Thoracic aorta (tissue), 2 donors: ENCODE data around the gene NME7. TPM values are rescaled to one million over a fixed set of nuclear protein-coding genes. Genes with fewer than 3 reads are reported as not detected.
A peak's percentile ranks its signal among the peaks of the same experiment; 100 is the strongest.

Experiments used
- ATAC-seq: fragments of 150-250 bp; one replicate; pipeline ENCODE4 v1.8.0; 2017; ENCODE audit warnings: low read depth; ENCODE audit not compliant: insufficient number of reproducible peaks, low FRiP score
- DNase-seq: peaks from one replicate; pipeline ENCODE4 v3.0.0-alpha.2; 2020; ENCODE audit warnings: low spot score
- H3K27ac ChIP-seq, 2 donors: fragments of 200-600 bp; sonication (generic); 1 replicate in 1 of 2; 2 replicates in 1 of 2; pipeline ENCODE4 v1.5.1; 2016; ENCODE audit warnings: mild to moderate bottlenecking in 2 of 2, moderate library complexity in 2 of 2
- H3K27me3 ChIP-seq: fragments of 200-600 bp; sonication (generic); replicated peaks from 2 replicates; pipeline ENCODE4 v1.6.0; 2016; ENCODE audit warnings: mild to moderate bottlenecking; ENCODE audit not compliant: insufficient read depth
- H3K36me3 ChIP-seq: fragments of 200-600 bp; sonication (generic); one replicate; pipeline ENCODE4 v1.5.1; 2016
- H3K4me1 ChIP-seq, 2 donors: fragments of 200-600 bp; sonication (generic); 1 replicate in 1 of 2; 2 replicates in 1 of 2; pipeline versions ENCODE4 v1.5.1 to v1.6.0; 2016; ENCODE audit warnings: low read depth in 2 of 2, mild to moderate bottlenecking in 1 of 2; ENCODE audit not compliant: control insufficient read depth in 1 of 2
- H3K4me3 ChIP-seq: fragments of 200-600 bp; sonication (generic); 2 replicates; pipeline ENCODE4 v1.5.1; 2016; ENCODE audit warnings: mild to moderate bottlenecking
- H3K9me3 ChIP-seq: fragments of 200-600 bp; sonication (generic); 2 replicates; pipeline ENCODE4 v1.5.1; 2016
- total RNA-seq, 2 donors: library from RNA; depleted of rRNA; stranded (reverse); fragments of >200 nt; gene quantifications; one replicate each; pipeline versions ENCODE4 v1.1.0 to v1.2.3, GENCODE V29; 2016
- TF ChIP-seq, protein P1 (sequence below): fragments of 200-600 bp; sonication (generic); IDR thresholded peaks from one replicate; pipeline ENCODE4 v1.5.1; 2019; ENCODE audit warnings: antibody characterized with exemption

NME7 gene
- total RNA-seq, 2 donors from 2014 or later = 18.3 to 20.4 TPM

DNA sequence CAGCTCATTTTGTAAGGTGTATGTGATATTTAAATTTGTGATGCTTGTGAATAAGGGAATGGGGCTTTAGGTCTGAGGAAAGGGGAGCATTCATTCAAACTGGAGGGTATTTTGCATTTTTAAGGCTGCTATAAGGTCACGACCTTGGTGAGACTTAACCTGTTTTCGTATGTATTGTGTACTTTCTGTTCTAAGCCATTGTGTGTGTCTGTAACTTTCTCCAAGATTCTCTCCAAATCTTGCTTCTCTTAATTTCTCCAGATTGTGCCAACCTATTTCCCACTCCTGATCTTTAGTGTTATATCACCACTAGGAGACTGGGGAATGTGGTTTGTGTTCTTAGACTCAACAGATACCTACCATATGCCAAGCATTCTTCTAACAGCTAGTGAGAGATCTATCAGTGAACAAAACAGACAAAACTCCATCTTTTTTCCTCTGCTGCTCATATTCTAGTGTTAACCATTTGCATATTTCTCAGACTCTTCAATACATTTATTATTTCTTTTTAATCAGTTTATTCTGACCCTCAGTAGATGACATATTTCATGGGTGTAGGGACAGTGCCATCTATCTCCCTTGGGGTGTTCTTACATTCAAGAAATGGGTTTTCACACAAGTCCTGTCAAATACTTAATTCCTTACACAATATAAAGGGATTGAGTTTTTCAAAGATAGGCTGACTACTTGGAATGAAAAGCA is 233.6 kb downstream of the NME7 start:
- H3K27me3 ChIP-seq = no peaks in the 10 kb centered on the region
- no peak overlapping the region for H3K4me3 ChIP-seq
- DNase-seq (no peak), ATAC-seq (no peak)
- TF ChIP-seq, protein P1, sequence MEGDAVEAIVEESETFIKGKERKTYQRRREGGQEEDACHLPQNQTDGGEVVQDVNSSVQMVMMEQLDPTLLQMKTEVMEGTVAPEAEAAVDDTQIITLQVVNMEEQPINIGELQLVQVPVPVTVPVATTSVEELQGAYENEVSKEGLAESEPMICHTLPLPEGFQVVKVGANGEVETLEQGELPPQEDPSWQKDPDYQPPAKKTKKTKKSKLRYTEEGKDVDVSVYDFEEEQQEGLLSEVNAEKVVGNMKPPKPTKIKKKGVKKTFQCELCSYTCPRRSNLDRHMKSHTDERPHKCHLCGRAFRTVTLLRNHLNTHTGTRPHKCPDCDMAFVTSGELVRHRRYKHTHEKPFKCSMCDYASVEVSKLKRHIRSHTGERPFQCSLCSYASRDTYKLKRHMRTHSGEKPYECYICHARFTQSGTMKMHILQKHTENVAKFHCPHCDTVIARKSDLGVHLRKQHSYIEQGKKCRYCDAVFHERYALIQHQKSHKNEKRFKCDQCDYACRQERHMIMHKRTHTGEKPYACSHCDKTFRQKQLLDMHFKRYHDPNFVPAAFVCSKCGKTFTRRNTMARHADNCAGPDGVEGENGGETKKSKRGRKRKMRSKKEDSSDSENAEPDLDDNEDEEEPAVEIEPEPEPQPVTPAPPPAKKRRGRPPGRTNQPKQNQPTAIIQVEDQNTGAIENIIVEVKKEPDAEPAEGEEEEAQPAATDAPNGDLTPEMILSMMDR = no peak
- H3K4me1 ChIP-seq = peaks cover 6 to 12% of the 10 kb centered on the region in 2 donors
- H3K9me3 ChIP-seq = no peaks in the 10 kb centered on the region
- no peak overlapping the region for H3K27ac ChIP-seq
- no peaks in the 10 kb centered on the region for H3K36me3 ChIP-seq

DNA sequence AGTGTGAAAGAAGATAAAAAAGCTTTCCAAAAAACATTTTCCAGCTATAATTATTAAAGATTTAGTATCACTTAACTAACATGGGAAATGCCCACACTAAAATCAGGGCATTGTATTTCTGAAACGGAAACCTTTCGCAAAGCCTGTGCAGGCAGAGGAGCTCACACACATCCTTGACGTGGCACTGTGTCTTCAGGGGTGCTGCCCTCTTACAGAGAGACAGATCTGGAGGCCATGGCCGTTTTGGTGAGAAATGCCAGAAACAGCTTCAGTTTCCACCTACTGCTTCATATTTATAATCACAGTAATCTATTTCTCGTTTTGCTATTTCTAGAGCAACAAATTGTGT is 234.4 kb downstream of the NME7 start:
- TF ChIP-seq, protein P1 = no peak
- H3K9me3 ChIP-seq = no peaks in the 10 kb centered on the region
- DNase-seq (no peak), ATAC-seq (no peak)
- no peak overlapping the region for H3K4me3 ChIP-seq
- H3K36me3 ChIP-seq = no peaks in the 10 kb centered on the region
- no peaks in the 10 kb centered on the region for H3K27me3 ChIP-seq
- H3K27ac ChIP-seq = no peak overlapping the region
- H3K4me1 ChIP-seq = peaks cover 6 to 14% of the 10 kb centered on the region in 2 donors

DNA sequence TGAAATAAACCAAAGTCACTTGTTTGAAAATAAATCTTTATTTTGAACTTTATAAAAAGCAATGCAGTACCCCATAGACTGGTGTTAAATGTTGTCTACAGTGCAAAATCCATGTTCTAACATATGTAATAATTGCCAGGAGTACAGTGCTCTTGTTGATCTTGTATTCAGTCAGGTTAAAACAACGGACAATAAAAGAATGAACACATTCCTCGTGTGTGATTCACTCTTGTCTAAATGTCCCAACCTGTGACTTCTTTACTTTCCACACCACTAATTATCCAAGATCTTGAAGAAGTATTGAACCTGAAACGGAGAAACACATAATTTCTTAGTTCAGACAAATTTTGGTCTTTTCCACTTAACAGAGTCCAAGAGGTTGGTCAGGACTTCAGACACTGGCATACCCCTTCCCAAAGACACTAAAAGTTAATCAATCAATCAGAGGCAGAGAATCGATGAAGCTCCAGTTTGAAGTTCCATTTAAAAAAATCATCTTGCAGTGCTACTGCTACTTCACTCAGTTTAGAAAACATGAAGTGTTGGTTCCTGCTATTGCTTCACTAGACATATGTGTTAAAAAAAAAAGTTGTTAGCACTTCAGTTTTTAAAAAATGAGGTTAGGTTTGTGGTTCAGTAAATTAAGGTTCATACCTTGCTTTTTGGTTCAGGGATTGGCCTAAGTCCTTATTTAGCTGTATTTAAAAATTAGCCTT is 234.9 kb downstream of the NME7 start:
- DNase-seq (no peak), ATAC-seq (no peak)
- H3K9me3 ChIP-seq = no peaks in the 10 kb centered on the region
- no peaks in the 10 kb centered on the region for H3K27me3 ChIP-seq
- H3K4me1 ChIP-seq = peaks cover 6 to 14% of the 10 kb centered on the region in 2 donors
- H3K27ac ChIP-seq = no peak overlapping the region
- H3K36me3 ChIP-seq = no peaks in the 10 kb centered on the region
- TF ChIP-seq, protein P1 = no peak
- H3K4me3 ChIP-seq = no peak overlapping the region

DNA sequence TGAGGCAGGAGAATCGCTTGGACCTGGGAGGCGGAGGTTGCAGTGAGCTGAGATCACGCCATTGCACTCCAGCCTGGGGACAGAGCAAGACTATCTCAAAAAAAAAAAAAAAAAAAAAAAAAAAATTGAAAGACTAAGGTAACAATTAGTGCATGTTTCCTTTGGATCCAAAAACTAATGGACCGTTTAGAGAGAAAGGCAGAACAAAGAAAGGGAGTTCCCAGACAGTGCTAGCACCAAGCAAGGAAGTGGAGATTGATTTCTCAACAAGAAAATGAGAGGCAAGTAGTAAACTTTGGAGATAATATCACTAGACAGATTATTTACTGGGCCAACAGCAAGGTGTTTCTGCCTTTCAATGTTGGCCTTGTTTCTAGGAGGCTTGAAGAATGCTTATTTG is 236.9 kb downstream of the NME7 start:
- H3K27me3 ChIP-seq = no peaks in the 10 kb centered on the region
- ATAC-seq = no peak
- DNase-seq = no peak
- no peaks in the 10 kb centered on the region for H3K9me3 ChIP-seq
- no peak overlapping the region for H3K27ac ChIP-seq
- H3K4me1 ChIP-seq = peaks cover 6 to 14% of the 10 kb centered on the region in 2 donors
- TF ChIP-seq, protein P1 = no peak
- peaks cover 3% of the 10 kb centered on the region for H3K36me3 ChIP-seq
- H3K4me3 ChIP-seq = no peak overlapping the region

DNA sequence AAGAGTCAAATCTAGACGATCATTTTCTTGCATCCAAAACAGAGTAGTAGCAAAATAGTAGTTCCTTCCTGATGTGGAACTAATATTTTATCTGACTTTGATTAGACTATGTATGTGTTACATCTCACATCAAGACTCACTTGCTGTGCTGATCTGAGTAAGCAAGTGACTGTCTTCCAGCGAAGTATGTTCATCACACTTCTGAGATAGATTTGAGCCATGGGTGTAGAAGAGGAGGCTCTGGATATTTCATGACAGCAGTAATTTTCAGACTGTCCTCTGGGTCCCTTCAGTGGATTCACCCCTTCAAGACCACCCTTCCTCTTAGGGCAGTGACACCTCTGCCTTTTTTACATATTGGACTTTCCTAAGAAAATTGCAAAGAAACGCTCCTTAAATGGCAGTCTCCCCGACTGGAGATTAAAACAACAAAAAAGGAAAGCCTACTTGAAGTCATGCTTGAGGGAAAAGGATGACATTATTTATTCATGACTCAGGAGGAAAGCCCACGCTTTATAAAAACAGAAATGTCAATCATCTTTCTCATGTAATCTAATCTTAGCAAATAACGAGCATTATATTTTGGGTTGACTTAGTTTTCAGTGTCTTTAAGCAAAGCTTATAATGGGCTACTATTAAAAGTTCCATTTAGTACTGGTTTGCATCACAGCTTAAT is 238.3 kb downstream of the NME7 start:
- no peak for DNase-seq
- peaks cover 6% of the 10 kb centered on the region for H3K36me3 ChIP-seq
- H3K4me1 ChIP-seq = peaks cover 6 to 14% of the 10 kb centered on the region in 2 donors
- ATAC-seq = no peak
- H3K4me3 ChIP-seq = no peak overlapping the region
- peak overlapping the region in 1 of 2 donors; percentile 14 for H3K27ac ChIP-seq
- TF ChIP-seq, protein P1 = no peak
- H3K9me3 ChIP-seq = no peaks in the 10 kb centered on the region
- no peaks in the 10 kb centered on the region for H3K27me3 ChIP-seq
